Activated CD4-positive, alpha-beta memory T cell treated with anti-CD3 and anti-CD28 coated beads, Interleukin-2, amount 10 ng/mL, durations not matched to agents 7 days and 5 days (primary cell): Measurements from ENCODE around the gene RRAGB. TPM values are rescaled to one million over a fixed set of nuclear protein-coding genes. Genes with fewer than 3 reads are reported as not detected.
"Not testable (repeated sequence)": the region's sequence is repeated elsewhere in the genome, so short reads cannot be mapped to it uniquely, and the experiment has no call there.

Experiments
- CTCF ChIA-PET: fragments of 350-600 bp; sonication (Branson Sonifier 250); formaldehyde crosslinking; loops from one replicate; lab custom pipeline; 2021; ENCODE audit warnings: antibody characterized with exemption, inconsistent platforms; lab: Charles Lee
- POLR2A ChIA-PET: fragments of 350-600 bp; sonication (Branson Sonifier 250); formaldehyde crosslinking; loops from one replicate; lab custom pipeline; 2021; ENCODE audit warnings: antibody characterized with exemption; lab: Charles Lee
- DNase-seq: peaks from one replicate; pipeline ENCODE4 v3.0.0-alpha.2; 2020
- H3K27ac Mint-ChIP-seq: one replicate; pipeline ENCODE4 v1.8.0; 2021; ENCODE audit warnings: mild to moderate bottlenecking, mixed read lengths
- H3K27me3 Mint-ChIP-seq: one replicate; pipeline ENCODE4 v1.8.0; 2021; ENCODE audit warnings: mixed read lengths
- H3K36me3 Mint-ChIP-seq: one replicate; pipeline ENCODE4 v1.8.0; 2021; ENCODE audit warnings: low read depth, mixed read lengths
- H3K4me1 Mint-ChIP-seq: one replicate; pipeline ENCODE4 v1.8.0; 2021; ENCODE audit warnings: mixed read lengths
- H3K4me3 Mint-ChIP-seq: one replicate; pipeline ENCODE4 v1.8.0; 2021; ENCODE audit warnings: mild to moderate bottlenecking, mixed read lengths
- H3K9me3 Mint-ChIP-seq: one replicate; pipeline ENCODE4 v1.8.0; 2021; ENCODE audit warnings: mixed read lengths
- total RNA-seq, 2 experiments: library from RNA; stranded (reverse); gene quantifications; one replicate each; pipeline ENCODE4 v1.2.3, GENCODE V29; 2021

The RRAGB gene
- total RNA-seq, 2 experiments from 2014 or later, result 7.1 to 7.5 TPM

- H3K27me3 Mint-ChIP-seq, result no peaks in the 10 kb centered on the region
- peak overlapping the region; percentile 88 for H3K27ac Mint-ChIP-seq
- ChIA-PET CTCF (interaction anchor here (0.8 to 2.5 kb wide), 5 partner anchors 9 to 265 kb away, joined by 3 to 26 read pairs (median 3); partner anchors contain the start of gene MAGEH1), POLR2A (interaction anchor here (1.0 to 1.6 kb wide), 3 partner anchors 192 to 515 kb away, joined by 4 to 19 read pairs (median 18); partner anchors contain the start of genes KLF8 and USP51)
- H3K36me3 Mint-ChIP-seq, result peaks cover 13% of the 10 kb centered on the region
- DNase-seq, result no peak
- peaks cover 19% of the 10 kb centered on the region for H3K4me1 Mint-ChIP-seq
- H3K4me3 Mint-ChIP-seq, result peak overlapping the region; percentile 85
- no peaks in the 10 kb centered on the region for H3K9me3 Mint-ChIP-seq
Observed at GRCh38 chrX:55716937-55717336, 612 bp upstream of the RRAGB start.

- Mint-ChIP-seq H3K4me3 (no peak overlapping the region), H3K36me3 (peaks cover 51% of the 10 kb centered on the region), H3K4me1 (no peaks in the 10 kb centered on the region), H3K9me3 (no peaks in the 10 kb centered on the region), H3K27me3 (no peaks in the 10 kb centered on the region), H3K27ac (no peak overlapping the region)
- no peak for DNase-seq
- POLR2A ChIA-PET, result no interaction called here
- CTCF ChIA-PET, result no interaction called here
Observed at GRCh38 chrX:55731826-55732225, 14.3 kb downstream of the RRAGB start.

GRCh38 chrX:55738969-55739368 lies 21.4 kb downstream of the RRAGB start:
- no peak for DNase-seq
- Mint-ChIP-seq H3K27me3 (no peaks in the 10 kb centered on the region), H3K27ac (no peak overlapping the region), H3K36me3 (peaks cover 43% of the 10 kb centered on the region), H3K9me3 (no peaks in the 10 kb centered on the region), H3K4me1 (no peaks in the 10 kb centered on the region), H3K4me3 (no peak overlapping the region)
- POLR2A ChIA-PET, result no interaction called here
- CTCF ChIA-PET, result no interaction called here

- H3K27ac Mint-ChIP-seq, result no peak overlapping the region
- no peaks in the 10 kb centered on the region for H3K4me1 Mint-ChIP-seq
- no peak overlapping the region for H3K4me3 Mint-ChIP-seq
- ChIA-PET POLR2A (no interaction called here), CTCF (no interaction called here)
- peaks cover 32% of the 10 kb centered on the region for H3K36me3 Mint-ChIP-seq
- DNase-seq, result no peak
- H3K9me3 Mint-ChIP-seq, result no peaks in the 10 kb centered on the region
- no peaks in the 10 kb centered on the region for H3K27me3 Mint-ChIP-seq
Observed at GRCh38 chrX:55742649-55743048, 25.1 kb downstream of the RRAGB start.

- peaks cover 20% of the 10 kb centered on the region for H3K36me3 Mint-ChIP-seq
- H3K9me3 Mint-ChIP-seq, POLR2A ChIA-PET, H3K4me1 Mint-ChIP-seq, DNase-seq, H3K27me3 Mint-ChIP-seq, H3K4me3 Mint-ChIP-seq, CTCF ChIA-PET, H3K27ac Mint-ChIP-seq: not testable (repeated sequence)
Observed at GRCh38 chrX:55748463-55748862, 30.9 kb downstream of the RRAGB start.

- ChIA-PET CTCF (no interaction called here), POLR2A (no interaction called here)
- peaks cover 1% of the 10 kb centered on the region for H3K4me1 Mint-ChIP-seq
- H3K27me3 Mint-ChIP-seq, result no peaks in the 10 kb centered on the region
- no peak overlapping the region for H3K27ac Mint-ChIP-seq
- no peak overlapping the region for H3K4me3 Mint-ChIP-seq
- no peaks in the 10 kb centered on the region for H3K9me3 Mint-ChIP-seq
- no peak for DNase-seq
- peaks cover 15% of the 10 kb centered on the region for H3K36me3 Mint-ChIP-seq
Observed at GRCh38 chrX:55750256-55750655, 32.7 kb downstream of the RRAGB start.

GRCh38 chrX:55754861-55755294 lies 37.3 kb downstream of the RRAGB start:
- H3K27me3 Mint-ChIP-seq, result no peaks in the 10 kb centered on the region
- no peaks in the 10 kb centered on the region for H3K9me3 Mint-ChIP-seq
- no peak for DNase-seq
- CTCF ChIA-PET, result no interaction called here
- H3K27ac Mint-ChIP-seq, result no peak overlapping the region
- H3K36me3 Mint-ChIP-seq, result peaks cover 20% of the 10 kb centered on the region
- no peak overlapping the region for H3K4me3 Mint-ChIP-seq
- peaks cover 1% of the 10 kb centered on the region for H3K4me1 Mint-ChIP-seq
- POLR2A ChIA-PET, result no interaction called here

GRCh38 chrX:55758033-55758432 lies 40.5 kb downstream of the RRAGB start:
- peaks cover 17% of the 10 kb centered on the region for H3K36me3 Mint-ChIP-seq
- no peaks in the 10 kb centered on the region for H3K9me3 Mint-ChIP-seq
- H3K4me1 Mint-ChIP-seq, result peaks cover 1% of the 10 kb centered on the region
- H3K27ac Mint-ChIP-seq, result no peak overlapping the region
- no peak for DNase-seq
- ChIA-PET POLR2A (no interaction called here), CTCF (no interaction called here)
- no peak overlapping the region for H3K4me3 Mint-ChIP-seq
- no peaks in the 10 kb centered on the region for H3K27me3 Mint-ChIP-seq

GRCh38 chrX:55759478-55759877 lies 41.9 kb downstream of the RRAGB start:
- H3K36me3 Mint-ChIP-seq, result peaks cover 21% of the 10 kb centered on the region
- H3K9me3 Mint-ChIP-seq, result no peaks in the 10 kb centered on the region
- no peak for DNase-seq
- peaks cover 1% of the 10 kb centered on the region for H3K4me1 Mint-ChIP-seq
- no peak overlapping the region for H3K4me3 Mint-ChIP-seq
- ChIA-PET POLR2A (no interaction called here), CTCF (no interaction called here)
- H3K27ac Mint-ChIP-seq, result no peak overlapping the region
- H3K27me3 Mint-ChIP-seq, result no peaks in the 10 kb centered on the region

- POLR2A ChIA-PET, result no interaction called here
- CTCF ChIA-PET, result no interaction called here
- H3K36me3 Mint-ChIP-seq, result peaks cover 15% of the 10 kb centered on the region
Observed at GRCh38 chrX:55767100-55767499, 49.6 kb downstream of the RRAGB start.

GRCh38 chrX:55774419-55774818 lies 56.9 kb downstream of the RRAGB start:
- POLR2A ChIA-PET, H3K27ac Mint-ChIP-seq, H3K9me3 Mint-ChIP-seq, H3K27me3 Mint-ChIP-seq, H3K4me1 Mint-ChIP-seq, DNase-seq, H3K4me3 Mint-ChIP-seq: not testable (repeated sequence)
- CTCF ChIA-PET, result interaction anchor here (1.6 kb wide), 1 partner anchor 57 kb away, joined by 4 read pairs; the partner anchor contains the start of gene RRAGB
- H3K36me3 Mint-ChIP-seq, result peaks cover 16% of the 10 kb centered on the region

More at GRCh38 chrX:55767100-55767499, 49.6 kb downstream of the RRAGB start:
- Mint-ChIP-seq H3K4me1 (no peaks in the 10 kb centered on the region), H3K27me3 (no peaks in the 10 kb centered on the region), H3K4me3 (no peak overlapping the region), H3K9me3 (peaks cover 4% of the 10 kb centered on the region), H3K27ac (no peak overlapping the region)
- no peak for DNase-seq

- H3K4me3 Mint-ChIP-seq, result no peak overlapping the region
- H3K9me3 Mint-ChIP-seq, result peaks cover 3% of the 10 kb centered on the region
- no peak overlapping the region for H3K27ac Mint-ChIP-seq
- H3K27me3 Mint-ChIP-seq, result no peaks in the 10 kb centered on the region
- no peak for DNase-seq
- ChIA-PET POLR2A (no interaction called here), CTCF (no interaction called here)
- peaks cover 3% of the 10 kb centered on the region for H3K36me3 Mint-ChIP-seq
- H3K4me1 Mint-ChIP-seq, result no peaks in the 10 kb centered on the region
Observed at GRCh38 chrX:55777596-55777995, 60.0 kb downstream of the RRAGB start.

- Mint-ChIP-seq H3K27me3 (no peaks in the 10 kb centered on the region), H3K9me3 (peaks cover 3% of the 10 kb centered on the region), H3K4me1 (no peaks in the 10 kb centered on the region), H3K36me3 (peaks cover 2% of the 10 kb centered on the region), H3K4me3 (no peak overlapping the region), H3K27ac (no peak overlapping the region)
- DNase-seq, result no peak
- ChIA-PET CTCF (no interaction called here), POLR2A (no interaction called here)
Observed at GRCh38 chrX:55778322-55778721, 60.8 kb downstream of the RRAGB start.

- H3K27me3 Mint-ChIP-seq, result no peaks in the 10 kb centered on the region
- ChIA-PET CTCF (no interaction called here), POLR2A (no interaction called here)
- no peaks in the 10 kb centered on the region for H3K4me1 Mint-ChIP-seq
- H3K27ac Mint-ChIP-seq, result no peak overlapping the region
- no peak for DNase-seq
- H3K36me3 Mint-ChIP-seq, result no peaks in the 10 kb centered on the region
- H3K9me3 Mint-ChIP-seq, result peaks cover 5% of the 10 kb centered on the region
- H3K4me3 Mint-ChIP-seq, result no peak overlapping the region
Observed at GRCh38 chrX:55783723-55784122, 66.2 kb downstream of the RRAGB start.
